Endothelial cell of umbilical vein (primary cell): Measurements from ENCODE around the gene CUX1. TPM values are rescaled to one million over a fixed set of nuclear protein-coding genes. Genes with fewer than 3 reads are reported as not detected.

ENCODE experiments used
- BruUV-seq: library from RNA; stranded (reverse); fragments of 400-500 nt; replicated peaks from 2 replicates; lab custom pipeline; 2021; lab: Mats Ljungman, UMichigan
- CTCF ChIA-PET: fragments of 300-600, 350-600 bp; sonication (Branson Sonifier 250); formaldehyde crosslinking; loops from one replicate; lab custom pipeline; 2021; ENCODE audit warnings: antibody characterized with exemption, inconsistent platforms; lab: Charles Lee
- POLR2A ChIA-PET: fragments of 300-600, 350-600 bp; sonication (Branson Sonifier 250); formaldehyde crosslinking; loops from one replicate; lab custom pipeline; 2021; ENCODE audit warnings: antibody characterized with exemption, inconsistent platforms; lab: Charles Lee
- DNase-seq: peaks from one replicate; pipeline ENCODE4 v3.0.0-alpha.2; 2011; ENCODE audit warnings: low read depth, low spot score
- FAIRE-seq: peaks from 2 replicates; lab custom pipeline; 2011; peaks lifted over from hg19 to GRCh38; lab: Jason Lieb, UNC
- H2AFZ ChIP-seq: 2 replicates; pipeline ENCODE4 v1.6.0; 2012; ENCODE audit warnings: low read depth, low read length, control low read depth, inconsistent platforms
- H3K27ac ChIP-seq: 2 replicates; pipeline ENCODE4 v1.5.1; 2011; ENCODE audit warnings: low read depth, mild to moderate bottlenecking, control low read depth, low read length, moderate library complexity; ENCODE audit not compliant: insufficient read depth
- H3K27me3 ChIP-seq, 2 experiments: 2 replicates each; pipeline versions ENCODE4 v1.6.0 to v1.6.1; 2011; ENCODE audit warnings: low read length in 2 of 2, mixed read lengths in 1 of 2; ENCODE audit not compliant: control insufficient read depth in 2 of 2, insufficient read depth in 2 of 2
- H3K36me3 ChIP-seq, 2 experiments: 2 replicates in 1 of 2; 3 replicates in 1 of 2; pipeline ENCODE4 v1.5.1; 2011; ENCODE audit warnings: low read length in 2 of 2, mild to moderate bottlenecking in 1 of 2, moderate library complexity in 1 of 2; ENCODE audit not compliant: control insufficient read depth in 2 of 2, insufficient read depth in 2 of 2; ENCODE audit errors: extremely low read depth in 1 of 2
- H3K4me1 ChIP-seq: 3 replicates; pipeline ENCODE4 v1.5.1; 2011; ENCODE audit warnings: mild to moderate bottlenecking, low read length; ENCODE audit not compliant: control insufficient read depth, insufficient read depth; ENCODE audit errors: extremely low read depth
- H3K4me2 ChIP-seq: 2 replicates; pipeline ENCODE4 v1.6.1; 2011; ENCODE audit warnings: low read length, control low read depth, mixed read lengths; ENCODE audit not compliant: insufficient read depth
- H3K4me3 ChIP-seq, 3 experiments: fragments of 200-600 bp in 1 of 3; sonication (generic), shearing (Covaris generic) in 1 of 3; replicated peaks in 1 of 3; 2 replicates each; pipeline ENCODE4 v1.5.1; 2011 to 2016; ENCODE audit warnings: control low read depth in 3 of 3, low read length in 3 of 3, mild to moderate bottlenecking in 2 of 3, inconsistent platforms in 1 of 3, low read depth in 1 of 3, moderate library complexity in 1 of 3; ENCODE audit not compliant: insufficient read depth in 1 of 3
- H3K79me2 ChIP-seq: 2 replicates; pipeline ENCODE4 v1.6.0; 2012; ENCODE audit warnings: low read length, inconsistent platforms; ENCODE audit not compliant: control insufficient read depth, insufficient read depth
- H3K9ac ChIP-seq: replicated peaks from 2 replicates; pipeline ENCODE3; 2011; ENCODE audit warnings: low read length, control low read depth; ENCODE audit not compliant: insufficient read depth; ENCODE audit errors: extremely low read depth
- H3K9me1 ChIP-seq: replicated peaks from 3 replicates; pipeline ENCODE4 v1.6.0; 2011; ENCODE audit warnings: mild to moderate bottlenecking, low read length; ENCODE audit not compliant: control insufficient read depth, insufficient read depth; ENCODE audit errors: extremely low read depth
- H3K9me3 ChIP-seq: replicated peaks from 2 replicates; pipeline ENCODE4 v1.5.1; 2012; ENCODE audit warnings: low read length, inconsistent platforms; ENCODE audit not compliant: control insufficient read depth, insufficient read depth
- H4K20me1 ChIP-seq: replicated peaks from 2 replicates; pipeline ENCODE3; 2011; ENCODE audit warnings: mild to moderate bottlenecking, low read length; ENCODE audit not compliant: control insufficient read depth, insufficient read depth; ENCODE audit errors: extremely low read depth
- EZH2 ChIP-seq: IDR thresholded peaks from 2 replicates; pipeline ENCODE4 v1.6.1; 2012; ENCODE audit warnings: borderline replicate concordance, low read depth, mild to moderate bottlenecking, moderate library complexity, low read length, inconsistent platforms; ENCODE audit not compliant: severe bottlenecking
- FOS ChIP-seq: IDR thresholded peaks from 2 replicates; pipeline ENCODE4 v1.6.1; 2011; ENCODE audit warnings: mild to moderate bottlenecking, low read length, moderate library complexity, borderline replicate concordance; ENCODE audit not compliant: insufficient read depth
- GATA2 ChIP-seq: IDR thresholded peaks from 2 replicates; pipeline ENCODE4 v1.7.0; 2011; ENCODE audit warnings: low read depth, mild to moderate bottlenecking, moderate library complexity, mixed read lengths, low read length; ENCODE audit not compliant: insufficient read length, insufficient read depth
- JUN ChIP-seq: IDR thresholded peaks from 2 replicates; pipeline ENCODE4 v1.6.1; 2011; ENCODE audit warnings: borderline replicate concordance, low read depth; ENCODE audit not compliant: insufficient read length, insufficient read depth
- MYC ChIP-seq: IDR thresholded peaks from one replicate; pipeline ENCODE4 v1.6.1; 2011; ENCODE audit warnings: mild to moderate bottlenecking, low read depth, low read length
- POLR2A ChIP-seq: IDR thresholded peaks from 2 replicates; pipeline ENCODE4 v1.6.1; 2012; ENCODE audit warnings: low read depth, mild to moderate bottlenecking, control low read depth, low read length
- POLR2AphosphoS5 ChIP-seq: IDR thresholded peaks from 2 replicates; pipeline ENCODE4 v1.6.1; 2012; ENCODE audit warnings: low read depth, mild to moderate bottlenecking, control low read depth, low read length, moderate library complexity; ENCODE audit not compliant: insufficient read depth
- dilution Hi-C: fragments of 300-500 bp; cut with MboI; formaldehyde crosslinking; loops from one replicate; pipeline ENCODE4 v1.15.0; 2019; ENCODE audit warnings: low sequenced_read_pairs; ENCODE audit not compliant: extremely low pct_ligation_motif_present
- intact Hi-C: fragments of 100-400 bp; cut with micrococcal nuclease; formaldehyde crosslinking; loops from one replicate; pipeline ENCODE4 v1.10.0; 2022
- polyA plus RNA-seq, 4 experiments: library from polyadenylated mRNA; depleted of rRNA in 3 of 4; stranded (reverse) in 3 of 4; unstranded in 1 of 4; fragments of >200 nt; gene quantifications; 2 replicates each; pipeline versions ENCODE4 v1.2.1 to v1.2.3, GENCODE V29; 2011 to 2012; ENCODE audit warnings: missing spikeins in 1 of 4
- total RNA-seq: library from RNA; stranded (reverse); gene quantifications from 2 replicates; pipeline ENCODE4 v1.2.3, GENCODE V29; 2021
- TF ChIP-seq, protein P1 (sequence below): IDR thresholded peaks from 2 replicates; pipeline ENCODE4 v1.6.1; 2011; ENCODE audit not compliant: insufficient read depth, insufficient read length
- TF ChIP-seq, protein P2 (sequence below), 2 donors: IDR thresholded peaks; 1 replicate in 1 of 2; 2 replicates in 1 of 2; pipeline ENCODE4 v1.5.1; 2011; ENCODE audit warnings: low read length in 2 of 2, mild to moderate bottlenecking in 2 of 2, moderate library complexity in 2 of 2, control low read depth in 1 of 2, inconsistent platforms in 1 of 2, low read depth in 1 of 2; ENCODE audit not compliant: insufficient read depth in 1 of 2; ENCODE audit errors: extremely low read depth in 1 of 2

Gene CUX1
- total and polyA plus RNA-seq, 2 donors (not counting 3 experiments of a cell fraction or from before 2014, with no cell fraction given) = 13.8 to 49.8 TPM

DNA sequence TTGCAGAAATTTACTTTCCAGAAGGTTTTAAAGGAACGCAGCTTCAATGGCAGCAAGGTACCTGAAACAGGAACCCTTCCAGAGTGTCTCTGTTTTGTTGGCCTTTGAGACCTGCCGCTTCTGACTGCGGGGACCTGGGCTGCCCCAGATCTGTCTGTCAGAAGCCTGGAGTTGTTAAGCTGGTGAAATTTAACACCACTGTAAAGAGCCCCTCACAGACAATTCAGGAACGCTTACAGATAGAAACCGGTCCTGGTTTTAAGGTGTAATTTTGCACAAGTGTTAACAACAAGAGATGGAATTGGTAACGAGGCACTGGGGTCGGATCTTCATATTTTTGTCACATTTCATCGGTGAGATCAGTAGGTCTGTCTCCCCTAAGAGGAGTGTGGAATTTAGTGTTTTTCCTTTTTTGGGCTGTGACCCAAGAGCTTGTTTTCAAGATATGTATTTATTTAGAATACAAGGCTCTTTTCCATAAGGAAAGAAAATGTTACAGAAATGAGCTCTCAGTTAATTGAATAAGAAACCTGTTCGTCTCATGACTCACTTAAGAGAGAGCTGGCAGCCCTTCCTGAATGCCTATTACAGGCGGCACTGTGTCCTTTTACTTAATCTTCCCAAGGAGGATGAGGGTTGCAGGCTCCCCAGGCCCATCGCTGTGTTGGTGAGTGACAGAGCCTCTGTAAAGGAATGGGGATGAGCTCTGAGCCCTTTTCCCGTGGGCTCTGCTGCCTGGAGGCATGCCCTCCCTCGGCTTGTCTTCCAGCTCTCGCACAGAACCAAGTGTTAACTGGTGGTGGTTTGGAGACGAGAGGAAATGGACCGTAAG, 168.7 kb downstream of the CUX1 start:
- Histone ChIP-seq H3K4me3 (no peak overlapping the region), H3K79me2 (no peaks in the 10 kb centered on the region), H4K20me1 (no peaks in the 10 kb centered on the region), H3K9me3 (no peaks in the 10 kb centered on the region), H3K27ac (no peak overlapping the region), H3K4me1 (no peaks in the 10 kb centered on the region), H2AFZ (no peak overlapping the region), H3K9me1 (no peaks in the 10 kb centered on the region), H3K4me2 (no peak overlapping the region), H3K9ac (no peak overlapping the region), H3K27me3 (no peaks in the 10 kb centered on the region), H3K36me3 (no peaks in the 10 kb centered on the region)
- intact Hi-C loops (no loop called here), dilution Hi-C loops (no loop called here)
- ChIA-PET CTCF (interaction anchor here (0.9 to 1.0 kb wide), 2 partner anchors 129 to 172 kb away, joined by 3 to 4 read pairs; no protein-coding TSS in a partner anchor), POLR2A (interaction anchor here (0.5 kb wide), 1 partner anchor 276 kb away, joined by 3 read pairs; no protein-coding TSS in a partner anchor)
- FAIRE-seq (no peak), DNase-seq (no peak)
- no TSS peak for BruUV-seq
- no peak for TF ChIP-seq EZH2
- TF ChIP-seq GATA2 = no peak

DNA sequence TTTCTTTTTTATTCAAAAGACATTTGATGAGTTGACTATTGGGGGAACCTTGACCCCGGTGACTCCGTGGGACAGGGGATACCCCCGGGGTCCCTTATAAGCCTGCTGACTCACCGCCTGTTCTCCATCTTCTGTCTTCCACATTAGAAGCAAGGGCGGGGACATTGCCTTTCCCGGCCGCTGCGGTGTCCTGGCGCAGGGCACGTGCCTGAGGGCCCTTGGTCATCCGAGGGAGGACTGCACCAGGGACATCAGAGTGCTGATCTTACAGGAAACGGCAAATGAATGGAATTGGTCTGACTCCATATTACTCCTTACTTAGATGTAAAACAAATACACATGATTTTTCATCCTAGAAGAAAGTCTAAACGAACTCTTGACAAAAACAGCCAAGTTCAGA, 170.1 kb downstream of the CUX1 start:
- BruUV-seq = no TSS peak
- Histone ChIP-seq H3K9me1 (no peaks in the 10 kb centered on the region), H3K4me1 (no peaks in the 10 kb centered on the region), H3K9me3 (no peaks in the 10 kb centered on the region), H3K9ac (no peak overlapping the region), H3K79me2 (no peaks in the 10 kb centered on the region), H3K27me3 (no peaks in the 10 kb centered on the region), H3K36me3 (no peaks in the 10 kb centered on the region), H2AFZ (no peak overlapping the region), H3K4me2 (no peak overlapping the region), H3K27ac (no peak overlapping the region), H3K4me3 (no peak overlapping the region), H4K20me1 (no peaks in the 10 kb centered on the region)
- CTCF ChIA-PET = interaction anchor here (0.9 kb wide), 1 partner anchor 10 kb away, joined by 3 read pairs; no protein-coding TSS in a partner anchor
- FAIRE-seq (no peak), DNase-seq (no peak)
- POLR2A ChIA-PET = no interaction called here
- dilution Hi-C loops = no loop called here
- intact Hi-C loops = no loop called here
- TF ChIP-seq MYC = no peak
- no peak for TF ChIP-seq GATA2
- no peak for TF ChIP-seq FOS
- no peak for TF ChIP-seq POLR2A
- no peak for TF ChIP-seq JUN
- no peak for TF ChIP-seq EZH2
- TF ChIP-seq, protein P1, sequence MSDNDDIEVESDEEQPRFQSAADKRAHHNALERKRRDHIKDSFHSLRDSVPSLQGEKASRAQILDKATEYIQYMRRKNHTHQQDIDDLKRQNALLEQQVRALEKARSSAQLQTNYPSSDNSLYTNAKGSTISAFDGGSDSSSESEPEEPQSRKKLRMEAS = no peak
- TF ChIP-seq, protein P2, sequence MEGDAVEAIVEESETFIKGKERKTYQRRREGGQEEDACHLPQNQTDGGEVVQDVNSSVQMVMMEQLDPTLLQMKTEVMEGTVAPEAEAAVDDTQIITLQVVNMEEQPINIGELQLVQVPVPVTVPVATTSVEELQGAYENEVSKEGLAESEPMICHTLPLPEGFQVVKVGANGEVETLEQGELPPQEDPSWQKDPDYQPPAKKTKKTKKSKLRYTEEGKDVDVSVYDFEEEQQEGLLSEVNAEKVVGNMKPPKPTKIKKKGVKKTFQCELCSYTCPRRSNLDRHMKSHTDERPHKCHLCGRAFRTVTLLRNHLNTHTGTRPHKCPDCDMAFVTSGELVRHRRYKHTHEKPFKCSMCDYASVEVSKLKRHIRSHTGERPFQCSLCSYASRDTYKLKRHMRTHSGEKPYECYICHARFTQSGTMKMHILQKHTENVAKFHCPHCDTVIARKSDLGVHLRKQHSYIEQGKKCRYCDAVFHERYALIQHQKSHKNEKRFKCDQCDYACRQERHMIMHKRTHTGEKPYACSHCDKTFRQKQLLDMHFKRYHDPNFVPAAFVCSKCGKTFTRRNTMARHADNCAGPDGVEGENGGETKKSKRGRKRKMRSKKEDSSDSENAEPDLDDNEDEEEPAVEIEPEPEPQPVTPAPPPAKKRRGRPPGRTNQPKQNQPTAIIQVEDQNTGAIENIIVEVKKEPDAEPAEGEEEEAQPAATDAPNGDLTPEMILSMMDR (IDR thresholded peaks at IDR 0.05; ENCODE audit: extremely low read depth in 1 of 2, insufficient read depth in 1 of 2, low read depth in 1 of 2, low read length in 2 of 2) = no peak
- TF ChIP-seq POLR2AphosphoS5 = no peak
